GM12874 (cell line): ENCODE data around the gene SLC5A10.

Source experiments
- CTCF ChIP-seq: IDR thresholded peaks from 2 replicates; pipeline ENCODE4 v1.5.1; 2011; ENCODE audit warnings: low read depth, mild to moderate bottlenecking, control low read depth, low read length, moderate library complexity; ENCODE audit not compliant: insufficient read depth

SLC5A10 gene

GRCh38 chr17:18951941-18952842 is at the start of gene SLC5A10:
Gene SLC5A10, plus strand, starts transcription at chr17:18952165. Its CDS starts 41 bp downstream, at chr17:18952206.
- TF ChIP-seq CTCF: no peak

GRCh38 chr17:18904482-18904881 is 47.5 kb upstream of the SLC5A10 start:
- TF ChIP-seq CTCF: no peak

- no peak for TF ChIP-seq CTCF
Measured at GRCh38 chr17:18905226-18905625, 46.7 kb upstream of the SLC5A10 start.

- TF ChIP-seq CTCF: no peak
Measured at GRCh38 chr17:18910326-18910725, 41.6 kb upstream of the SLC5A10 start.

- no peak for TF ChIP-seq CTCF
Measured at GRCh38 chr17:18910881-18911280, 41.1 kb upstream of the SLC5A10 start.

GRCh38 chr17:18916816-18917500 is 35.0 kb upstream of the SLC5A10 start:
- TF ChIP-seq CTCF: no peak

- no peak for TF ChIP-seq CTCF
Measured at GRCh38 chr17:18917506-18918032, 34.4 kb upstream of the SLC5A10 start.
